NOMO-1 treated with DMSO at 0.1 percent for 48 hours (cell line): ENCODE data around the gene CCNQ.
A peak's percentile ranks its signal among the peaks of the same experiment; 100 is the strongest.

Experiments used
- DNase-seq: peaks from one replicate; lab custom pipeline; 2025; ENCODE audit not compliant: unreplicated experiment; lab: John Stamatoyannopoulos, UW

CCNQ gene

GRCh38 chrX:153598541-153599191, at the start of gene CCNQ:
Gene CCNQ, minus strand, starts transcription at chrX:153599139. Its CDS starts 66 bp downstream, at chrX:153599073.
- DNase-seq = peak; percentile 49

DNA sequence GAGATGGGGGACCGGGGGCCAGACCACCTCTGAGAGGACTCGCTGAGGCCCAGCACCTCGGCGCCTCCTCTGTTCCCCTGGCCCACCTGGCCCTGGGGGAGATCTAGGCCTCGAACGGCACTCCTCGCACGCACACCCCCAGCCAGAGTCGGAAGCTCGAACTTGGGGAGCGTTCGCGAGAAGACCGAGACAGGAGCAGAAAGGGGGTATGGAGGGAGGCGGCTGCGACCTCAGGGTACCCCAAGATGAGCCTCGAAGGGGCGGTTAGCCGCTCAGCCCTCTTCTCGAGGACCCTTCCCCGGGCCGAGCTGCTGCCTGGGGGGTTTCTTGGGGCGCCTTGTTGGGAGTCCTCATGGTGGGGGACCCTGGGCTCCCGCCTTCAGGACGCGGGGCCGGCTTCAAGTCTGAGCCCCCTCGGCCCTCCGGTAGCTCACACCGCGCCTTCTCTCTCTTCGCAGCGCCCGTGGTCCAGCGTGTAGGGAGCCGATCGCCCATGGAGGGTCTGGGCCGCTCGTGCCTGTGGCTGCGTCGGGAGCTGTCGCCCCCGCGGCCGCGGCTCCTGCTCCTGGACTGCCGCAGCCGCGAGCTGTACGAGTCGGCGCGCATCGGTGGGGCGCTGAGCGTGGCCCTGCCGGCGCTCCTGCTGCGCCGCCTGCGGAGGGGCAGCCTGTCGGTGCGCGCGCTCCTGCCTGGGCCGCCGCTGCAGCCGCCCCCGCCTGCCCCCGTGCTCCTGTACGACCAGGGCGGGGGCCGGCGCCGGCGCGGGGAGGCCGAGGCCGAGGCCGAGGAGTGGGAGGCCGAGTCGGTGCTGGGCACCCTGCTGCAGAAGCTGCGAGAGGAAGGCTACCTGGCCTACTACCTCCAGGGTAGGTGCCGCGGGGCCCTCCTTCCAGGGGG, 48.8 kb upstream of the CCNQ start:
- DNase-seq = no peak

DNA sequence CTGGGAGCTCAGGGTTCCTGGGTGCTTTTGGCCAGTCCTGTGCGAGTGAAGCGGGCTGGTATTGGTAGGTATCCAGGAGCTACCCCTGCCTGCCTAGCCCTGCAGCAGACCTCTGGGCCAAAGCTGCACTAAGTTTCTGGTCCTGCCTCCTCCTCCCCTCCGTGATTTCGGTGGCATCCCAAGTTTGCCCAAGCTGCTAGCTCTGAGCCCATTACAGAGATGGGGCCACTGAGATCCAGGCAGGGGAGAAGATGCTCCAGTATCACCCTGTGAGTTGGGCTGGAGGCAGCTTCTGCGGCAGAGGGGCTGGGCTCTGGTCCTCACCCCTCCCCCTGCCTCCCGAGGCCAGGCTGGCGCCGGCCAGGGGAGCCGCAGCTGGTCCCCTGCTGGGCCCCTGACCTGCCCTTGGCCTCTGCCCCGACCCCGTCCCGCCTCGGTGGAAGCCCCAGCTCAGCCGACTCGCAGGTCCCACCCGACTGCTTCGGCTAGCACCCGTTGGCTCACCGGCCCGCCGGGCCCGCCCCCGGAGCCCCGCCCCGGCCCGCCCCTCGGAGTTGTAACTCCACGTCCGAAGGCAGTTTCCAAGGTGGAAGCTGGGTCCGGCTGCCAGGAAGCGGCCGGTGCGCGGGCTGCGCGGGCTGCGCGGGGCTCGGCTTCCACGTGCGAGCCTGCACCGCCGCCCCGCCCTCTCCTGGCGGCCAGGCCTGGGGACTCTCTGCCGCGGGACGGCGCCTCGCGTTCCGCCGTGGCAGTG, 47.9 kb upstream of the CCNQ start, which contains the start of gene DUSP9:
Gene DUSP9, plus strand, starts transcription at position 584 of the 754 bp plus-strand sequence. CDS start 751 bp downstream, outside the sequence.
- no peak for DNase-seq

DNA sequence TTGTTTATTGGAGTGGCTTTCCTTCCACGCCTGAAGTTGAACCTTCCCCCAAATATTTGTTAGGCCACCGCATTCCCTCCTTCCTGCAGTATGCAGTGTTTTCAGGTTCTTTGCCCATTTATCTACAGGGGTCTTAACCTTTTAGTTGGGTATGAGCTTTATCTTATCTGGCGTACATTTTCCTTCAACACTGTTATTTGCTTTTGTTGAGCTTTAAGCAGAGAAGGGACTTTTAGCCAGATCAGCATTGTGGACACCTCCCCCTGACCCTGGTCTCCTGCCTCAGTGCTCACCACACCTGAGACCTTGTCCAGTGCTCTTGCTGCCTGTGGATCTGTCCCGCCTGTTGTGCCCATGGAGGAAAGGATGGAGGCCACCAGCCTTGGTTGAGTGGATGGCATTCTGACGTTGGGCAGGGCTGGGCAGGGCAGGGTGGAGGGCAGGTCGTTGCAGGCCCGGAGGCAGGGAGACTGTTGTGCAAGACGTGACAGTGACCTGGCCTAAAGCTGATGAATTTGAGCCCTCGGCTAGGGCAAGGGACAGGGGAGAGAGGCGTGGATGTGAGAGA, 47.1 kb upstream of the CCNQ start:
- no peak for DNase-seq

GRCh38 chrX:153645151-153645550, 46.2 kb upstream of the CCNQ start:
- no peak for DNase-seq

DNA sequence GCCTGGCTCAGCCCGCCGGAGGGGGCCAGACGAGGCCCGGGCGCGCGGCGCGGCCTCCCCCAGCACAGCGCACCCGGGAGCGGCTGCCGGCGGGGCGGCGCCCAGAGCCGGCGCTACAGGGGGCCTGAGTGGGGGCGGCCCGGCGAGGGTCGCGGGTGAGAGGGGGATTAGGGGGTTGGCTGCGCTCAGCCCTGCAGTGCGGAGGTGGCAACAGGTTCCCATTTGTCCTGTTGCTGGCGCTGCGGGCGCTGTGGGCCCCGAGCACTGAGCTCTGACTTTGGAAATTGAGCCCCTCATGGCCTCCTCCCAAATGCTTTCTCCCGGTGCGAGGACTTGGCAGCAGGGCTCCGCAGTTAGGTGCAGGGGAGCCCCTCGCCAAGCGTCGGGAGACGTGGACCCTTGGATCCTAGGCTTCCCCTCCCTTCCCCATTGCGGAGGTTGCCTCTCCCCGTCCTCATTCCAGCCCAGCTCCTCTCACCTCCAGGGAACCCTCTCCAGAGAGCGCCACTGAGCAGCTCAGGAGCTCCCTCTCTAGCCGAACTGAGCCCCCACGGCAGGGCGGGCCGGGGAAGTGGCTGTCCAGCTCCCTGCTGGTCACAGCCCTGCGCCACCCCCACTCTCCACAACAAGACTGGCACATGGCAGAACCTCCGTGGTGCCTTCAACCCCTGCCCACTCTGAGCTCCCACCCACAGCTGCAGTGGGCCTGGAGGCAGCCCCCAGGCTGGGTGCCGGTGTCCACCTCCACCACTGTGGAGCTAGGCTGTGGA, 45.6 kb upstream of the CCNQ start:
- DNase-seq = no peak

- no peak for DNase-seq
Measured at GRCh38 chrX:153643431-153644351, 44.8 kb upstream of the CCNQ start.

DNA sequence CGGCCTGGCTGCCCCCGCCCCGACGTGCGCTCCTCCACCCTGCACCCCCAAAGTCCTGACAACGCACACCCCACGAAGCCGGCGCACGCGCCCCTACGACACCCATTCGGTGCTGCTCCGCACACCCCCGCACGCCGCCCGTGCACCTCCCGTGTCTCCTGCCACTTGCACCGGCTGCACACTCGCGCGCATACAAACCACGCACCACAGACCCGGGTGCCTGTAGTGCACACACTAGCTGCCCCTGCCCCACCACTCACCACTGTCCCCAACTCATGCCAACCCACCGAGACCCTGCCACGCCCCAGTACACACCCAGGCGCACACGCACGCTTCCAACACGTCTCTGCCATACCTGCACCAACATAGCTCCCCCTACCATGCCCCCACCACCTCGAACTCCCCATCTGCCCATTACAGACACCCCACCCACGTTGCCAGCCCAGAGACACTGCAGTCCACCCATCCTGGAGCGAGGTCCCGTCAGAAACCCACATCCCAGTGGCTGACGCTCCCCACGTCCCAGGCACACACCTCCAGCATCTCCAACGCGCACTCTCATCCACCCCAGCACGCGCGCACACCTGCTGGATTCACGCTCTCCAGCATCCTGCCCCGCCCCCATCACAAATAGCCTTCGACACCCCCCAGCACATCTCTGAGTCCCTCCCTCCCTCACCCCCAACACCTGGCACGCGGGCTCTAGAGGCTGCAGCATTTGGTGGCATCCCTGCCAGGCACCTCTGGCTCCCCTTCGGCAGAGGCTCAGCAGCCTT, 43.9 kb upstream of the CCNQ start:
- no peak for DNase-seq

GRCh38 chrX:153642051-153642654, 43.2 kb upstream of the CCNQ start:
- DNase-seq = no peak

DNA sequence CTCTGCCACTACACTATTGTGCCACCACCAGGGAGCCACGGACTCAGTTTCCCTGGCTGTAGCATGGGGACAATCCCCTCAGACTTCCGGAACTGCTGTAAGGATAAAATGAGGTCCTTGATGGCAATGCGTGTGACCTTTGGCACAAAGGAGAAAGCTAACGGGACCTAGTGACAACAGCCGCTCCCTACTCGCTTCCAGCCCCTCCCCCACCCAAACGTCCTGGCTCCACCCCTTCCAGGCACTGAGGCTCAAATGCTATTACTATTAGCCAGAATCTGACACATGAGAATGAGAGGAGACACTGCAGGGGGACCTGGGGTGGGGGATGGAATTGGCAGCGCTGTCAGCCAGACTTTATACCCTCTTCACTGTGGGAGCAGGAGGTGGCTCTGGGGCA, 42.7 kb upstream of the CCNQ start:
- no peak for DNase-seq

DNA sequence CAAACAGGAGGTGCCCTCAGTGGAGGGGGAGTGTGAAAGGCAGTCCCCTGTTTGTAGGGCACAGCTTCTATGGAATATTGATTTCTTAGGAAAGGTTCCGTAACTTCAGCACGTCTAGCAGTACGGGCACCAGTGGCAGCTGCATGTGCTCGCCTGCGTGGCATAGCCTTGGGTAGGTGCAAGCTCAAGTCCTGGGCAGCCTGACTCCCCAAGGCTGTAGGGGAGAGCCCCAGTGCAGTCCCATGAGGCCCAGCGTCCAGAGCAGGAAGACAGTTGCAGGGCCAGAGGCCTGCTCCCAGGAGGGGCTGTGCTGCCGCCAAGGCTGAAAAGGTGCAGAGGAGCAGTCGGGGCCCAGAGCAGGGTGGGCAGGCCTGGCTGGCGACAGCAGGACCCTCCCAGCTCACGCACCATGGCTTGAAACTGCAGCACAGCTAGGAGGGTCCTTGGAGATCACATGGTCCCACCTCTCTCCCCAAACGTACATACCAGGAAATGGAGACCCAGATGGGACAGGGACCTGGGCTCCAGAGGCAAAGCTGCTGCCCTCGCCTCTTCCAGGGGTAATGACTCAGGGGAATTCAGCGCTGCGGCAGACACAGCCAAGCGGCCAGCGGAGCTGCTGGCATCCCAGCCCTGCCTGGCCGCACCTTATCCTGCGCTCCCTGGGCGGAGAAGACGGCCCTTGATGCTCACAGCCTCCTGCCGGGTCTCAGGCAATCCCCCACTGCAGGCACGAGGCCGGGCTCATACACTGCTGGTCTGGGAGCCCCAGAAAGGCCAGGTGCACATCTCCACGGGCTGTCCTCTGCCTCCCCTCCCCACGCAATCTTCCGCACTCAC, 42.0 kb upstream of the CCNQ start:
- DNase-seq = no peak

GRCh38 chrX:153640045-153640686, 41.2 kb upstream of the CCNQ start:
- DNase-seq = no peak

- DNase-seq = no peak
Measured at GRCh38 chrX:153639177-153640044, 40.5 kb upstream of the CCNQ start.

DNA sequence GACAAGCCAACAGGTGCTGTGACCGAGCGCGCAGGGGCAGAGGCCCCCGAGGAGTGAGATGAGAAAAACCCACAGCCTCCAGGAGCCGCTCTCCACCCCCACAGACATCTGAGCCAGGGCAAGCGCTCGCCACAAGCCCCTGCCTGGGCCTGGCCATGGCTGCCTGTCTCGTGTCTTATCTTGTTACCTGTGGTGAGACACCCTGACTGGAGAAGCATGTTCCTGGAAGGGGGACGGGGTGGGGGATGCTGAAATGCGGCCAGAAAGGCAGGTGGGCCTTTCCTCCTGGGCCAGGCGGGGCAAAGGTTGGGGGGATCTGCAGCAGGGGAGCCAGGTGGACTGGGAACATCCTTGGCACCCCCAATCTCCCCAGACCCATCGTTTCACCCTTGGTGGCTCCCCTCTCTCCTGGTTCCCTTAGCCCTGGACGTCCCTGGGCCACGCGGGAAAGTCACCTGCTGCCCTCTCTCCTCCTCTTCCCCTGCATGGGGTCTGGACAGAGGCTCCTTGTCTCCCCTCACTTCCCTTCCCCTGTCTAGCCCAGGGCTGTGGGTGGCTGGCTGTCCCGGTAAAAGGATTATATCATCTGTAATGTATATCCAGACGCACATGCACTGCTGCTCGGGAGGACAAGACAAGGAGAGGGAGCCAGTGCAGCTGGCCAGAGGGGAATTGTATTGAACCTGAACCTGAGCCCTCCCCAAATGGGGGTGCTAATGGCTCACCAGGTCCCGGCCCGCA, 39.7 kb upstream of the CCNQ start:
- DNase-seq = no peak

DNA sequence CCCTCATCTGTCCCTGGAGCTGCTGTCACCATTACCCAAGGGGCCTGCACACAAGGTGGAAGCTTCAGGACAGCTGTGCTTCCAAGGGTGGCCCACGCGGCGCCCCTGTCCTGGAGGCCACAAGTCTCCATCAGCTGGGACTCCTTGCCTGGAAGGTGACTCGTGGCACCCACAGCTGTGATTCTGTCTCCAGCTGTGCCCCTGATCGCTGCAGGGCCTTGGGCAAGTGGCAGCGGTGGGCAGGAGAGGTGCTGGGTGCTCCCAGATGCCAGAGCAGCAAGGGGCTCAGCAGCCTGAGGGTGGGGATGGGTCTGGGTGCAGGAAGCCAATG, 39.1 kb upstream of the CCNQ start:
- DNase-seq = no peak
